Measurements from ENCODE around the gene TRIOBP. TPM values are rescaled to one million over a fixed set of nuclear protein-coding genes. Genes with fewer than 3 reads are reported as not detected.
A peak's percentile ranks its signal among the peaks of the same experiment; 100 is the strongest.

The TRIOBP gene
- total RNA-seq, 1 donor from 2014 or later: 40.6 TPM

DNA sequence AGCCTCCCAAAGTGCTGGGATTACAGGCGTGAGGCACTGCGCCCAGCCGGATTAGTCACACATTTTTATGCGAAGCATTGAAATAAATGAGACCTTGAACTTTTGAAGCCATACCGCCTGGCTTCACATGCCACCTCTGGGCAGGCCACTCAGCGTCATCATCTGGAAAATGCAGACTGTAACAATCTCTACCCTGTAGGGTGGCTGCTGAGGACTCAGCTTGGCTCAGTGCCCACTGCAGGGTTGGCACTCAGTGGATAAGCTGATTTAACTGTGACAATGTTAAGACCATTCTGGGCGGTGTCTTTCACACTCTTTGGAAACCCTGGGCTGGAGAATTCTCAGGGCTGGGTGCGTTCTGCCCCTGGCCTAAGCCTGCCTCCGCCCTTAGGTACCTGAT is 48.9 kb upstream of the TRIOBP start:
- peaks cover 6% of the 10 kb centered on the region for H3K36me3 ChIP-seq (ENCODE audit: insufficient read depth, low read length)
- no peak for TF ChIP-seq EZH2 (IDR thresholded peaks at IDR 0.05; ENCODE audit: insufficient read depth, low read length)
- TF ChIP-seq, protein P1, sequence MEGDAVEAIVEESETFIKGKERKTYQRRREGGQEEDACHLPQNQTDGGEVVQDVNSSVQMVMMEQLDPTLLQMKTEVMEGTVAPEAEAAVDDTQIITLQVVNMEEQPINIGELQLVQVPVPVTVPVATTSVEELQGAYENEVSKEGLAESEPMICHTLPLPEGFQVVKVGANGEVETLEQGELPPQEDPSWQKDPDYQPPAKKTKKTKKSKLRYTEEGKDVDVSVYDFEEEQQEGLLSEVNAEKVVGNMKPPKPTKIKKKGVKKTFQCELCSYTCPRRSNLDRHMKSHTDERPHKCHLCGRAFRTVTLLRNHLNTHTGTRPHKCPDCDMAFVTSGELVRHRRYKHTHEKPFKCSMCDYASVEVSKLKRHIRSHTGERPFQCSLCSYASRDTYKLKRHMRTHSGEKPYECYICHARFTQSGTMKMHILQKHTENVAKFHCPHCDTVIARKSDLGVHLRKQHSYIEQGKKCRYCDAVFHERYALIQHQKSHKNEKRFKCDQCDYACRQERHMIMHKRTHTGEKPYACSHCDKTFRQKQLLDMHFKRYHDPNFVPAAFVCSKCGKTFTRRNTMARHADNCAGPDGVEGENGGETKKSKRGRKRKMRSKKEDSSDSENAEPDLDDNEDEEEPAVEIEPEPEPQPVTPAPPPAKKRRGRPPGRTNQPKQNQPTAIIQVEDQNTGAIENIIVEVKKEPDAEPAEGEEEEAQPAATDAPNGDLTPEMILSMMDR (IDR thresholded peaks at IDR 0.05; ENCODE audit: insufficient read depth, low read depth, low read length): no peak
- no peaks in the 10 kb centered on the region for H3K27me3 ChIP-seq (ENCODE audit: insufficient read depth, low read length)
- no peaks in the 10 kb centered on the region for H3K9me3 ChIP-seq (ENCODE audit: insufficient read depth, low read depth, low read length)
- Mint-ChIP-seq H3K4me1 (ENCODE audit: low read depth, unreplicated experiment) (peaks cover 5% of the 10 kb centered on the region), H3K27me3 (ENCODE audit: low read depth, unreplicated experiment) (no peaks in the 10 kb centered on the region), H3K4me3 (ENCODE audit: unreplicated experiment) (no peak overlapping the region), H3K9me3 (ENCODE audit: unreplicated experiment) (no peaks in the 10 kb centered on the region), H3K36me3 (ENCODE audit: low read depth, unreplicated experiment) (peaks cover 17% of the 10 kb centered on the region), H3K27ac (ENCODE audit: unreplicated experiment) (no peak overlapping the region)
- no peak overlapping the region for H3K9ac ChIP-seq (ENCODE audit: low read length)
- no peak overlapping the region for H3K4me2 ChIP-seq (ENCODE audit: low read length)
- H3K4me3 ChIP-seq (ENCODE audit: insufficient read depth, low read depth, low read length): no peak overlapping the region
- no peak for FAIRE-seq
- peak; percentile 74 for DNase-seq (ENCODE audit: low read depth)
- peaks cover 6% of the 10 kb centered on the region for H4K20me1 ChIP-seq (ENCODE audit: insufficient read depth, low read length)
- H3K79me2 ChIP-seq (ENCODE audit: insufficient read depth, low read length): no peaks in the 10 kb centered on the region
- H2AFZ ChIP-seq (ENCODE audit: low read depth, low read length): no peak overlapping the region
- H3K27ac ChIP-seq (ENCODE audit: low read depth, low read length): no peak overlapping the region
- no peaks in the 10 kb centered on the region for H3K4me1 ChIP-seq (ENCODE audit: insufficient read depth, low read length)

DNA sequence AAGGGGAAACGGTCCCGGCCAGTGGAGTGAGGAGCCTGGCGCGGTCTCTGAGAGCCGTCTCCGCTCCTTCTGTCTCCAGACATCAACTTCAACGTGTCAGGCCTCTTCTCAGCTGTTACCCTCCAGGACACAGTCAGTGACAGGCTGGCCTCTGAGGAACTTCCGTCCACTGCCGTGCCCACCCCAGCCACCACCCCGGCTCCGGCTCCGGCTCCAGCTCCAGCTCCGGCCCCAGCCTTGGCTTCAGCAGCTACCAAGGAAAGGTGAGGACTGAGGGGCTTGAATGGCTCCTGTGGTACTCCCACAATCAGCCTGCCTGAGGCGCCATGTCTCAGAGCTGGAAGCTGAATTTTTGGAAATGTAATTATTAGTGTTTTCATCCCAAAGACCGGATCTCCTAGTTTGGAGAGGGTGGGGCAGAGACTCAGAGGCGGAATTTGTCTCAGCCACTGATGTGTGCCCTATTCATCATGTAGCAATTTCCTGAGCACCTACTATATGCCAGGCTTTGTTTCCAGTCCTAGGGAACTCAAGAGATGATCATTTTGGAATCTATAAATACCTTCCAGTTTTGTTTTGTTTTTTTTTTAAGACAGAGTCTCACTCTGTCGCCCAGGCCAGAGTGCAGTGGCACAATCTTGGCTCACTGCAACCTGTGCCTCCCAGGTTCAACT is 46.2 kb upstream of the TRIOBP start:
- Histone ChIP-seq H3K27ac (ENCODE audit: low read depth, low read length) (no peak overlapping the region), H3K4me2 (ENCODE audit: low read length) (no peak overlapping the region), H3K9ac (ENCODE audit: low read length) (no peak overlapping the region), H3K4me3 (ENCODE audit: insufficient read depth, low read depth, low read length) (no peak overlapping the region), H3K79me2 (ENCODE audit: insufficient read depth, low read length) (no peaks in the 10 kb centered on the region), H3K27me3 (ENCODE audit: insufficient read depth, low read length) (no peaks in the 10 kb centered on the region), H3K36me3 (ENCODE audit: insufficient read depth, low read length) (peaks cover 6% of the 10 kb centered on the region), H3K9me3 (ENCODE audit: insufficient read depth, low read depth, low read length) (no peaks in the 10 kb centered on the region), H4K20me1 (ENCODE audit: insufficient read depth, low read length) (no peaks in the 10 kb centered on the region), H2AFZ (ENCODE audit: low read depth, low read length) (no peak overlapping the region), H3K4me1 (ENCODE audit: insufficient read depth, low read length) (no peaks in the 10 kb centered on the region)
- DNase-seq (ENCODE audit: low read depth) (no peak), FAIRE-seq (no peak)
- Mint-ChIP-seq H3K27me3 (ENCODE audit: low read depth, unreplicated experiment) (no peaks in the 10 kb centered on the region), H3K36me3 (ENCODE audit: low read depth, unreplicated experiment) (peaks cover 14% of the 10 kb centered on the region), H3K9me3 (ENCODE audit: unreplicated experiment) (no peaks in the 10 kb centered on the region), H3K4me1 (ENCODE audit: low read depth, unreplicated experiment) (no peaks in the 10 kb centered on the region), H3K27ac (ENCODE audit: unreplicated experiment) (no peak overlapping the region), H3K4me3 (ENCODE audit: unreplicated experiment) (no peak overlapping the region)
- TF ChIP-seq, protein P1 (IDR thresholded peaks at IDR 0.05; ENCODE audit: insufficient read depth, low read depth, low read length): no peak
- no peak for TF ChIP-seq EZH2 (IDR thresholded peaks at IDR 0.05; ENCODE audit: insufficient read depth, low read length)

DNA sequence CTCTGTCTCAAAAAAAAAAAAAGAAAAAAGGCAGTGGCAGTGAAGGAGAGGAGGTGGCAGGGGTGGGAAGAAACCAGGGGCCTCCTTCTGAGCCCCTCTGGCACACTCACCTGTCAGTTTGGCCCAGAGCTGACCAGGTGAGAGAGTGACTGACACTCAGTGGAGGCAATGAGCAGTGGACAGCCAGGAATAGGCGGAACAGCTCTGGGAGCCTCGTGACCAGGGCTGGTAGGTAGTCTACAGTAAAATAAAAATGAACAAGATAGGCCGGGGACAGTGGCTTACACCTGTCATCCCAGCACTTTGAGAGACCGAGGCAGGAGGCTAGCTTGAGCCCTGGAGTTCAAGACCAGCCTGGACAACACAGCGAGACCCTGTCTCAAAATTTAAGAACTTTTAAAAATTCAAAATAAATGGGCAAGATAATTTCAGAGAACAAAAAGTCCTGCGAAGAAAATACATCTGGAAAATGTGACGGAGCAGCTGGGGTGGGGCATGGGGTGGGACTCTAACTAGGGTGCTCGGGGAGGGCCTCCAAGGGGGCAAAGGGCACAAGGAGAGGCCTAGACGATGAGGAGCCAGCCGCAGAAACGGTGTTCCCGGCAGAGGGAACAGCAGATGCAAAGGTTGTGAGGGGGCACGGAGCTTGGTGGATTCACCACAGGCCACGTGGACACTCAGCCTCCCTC is 42.1 kb upstream of the TRIOBP start:
- Histone ChIP-seq H4K20me1 (ENCODE audit: insufficient read depth, low read length) (peaks cover 7% of the 10 kb centered on the region), H3K9me3 (ENCODE audit: insufficient read depth, low read depth, low read length) (no peaks in the 10 kb centered on the region), H3K27ac (ENCODE audit: low read depth, low read length) (no peak overlapping the region), H2AFZ (ENCODE audit: low read depth, low read length) (no peak overlapping the region), H3K36me3 (ENCODE audit: insufficient read depth, low read length) (peaks cover 6% of the 10 kb centered on the region), H3K27me3 (ENCODE audit: insufficient read depth, low read length) (no peaks in the 10 kb centered on the region), H3K4me1 (ENCODE audit: insufficient read depth, low read length) (peaks cover 11% of the 10 kb centered on the region), H3K4me2 (ENCODE audit: low read length) (no peak overlapping the region), H3K79me2 (ENCODE audit: insufficient read depth, low read length) (peaks cover 7% of the 10 kb centered on the region), H3K4me3 (ENCODE audit: insufficient read depth, low read depth, low read length) (no peak overlapping the region), H3K9ac (ENCODE audit: low read length) (no peak overlapping the region)
- Mint-ChIP-seq H3K36me3 (ENCODE audit: low read depth, unreplicated experiment) (peaks cover 14% of the 10 kb centered on the region), H3K4me3 (ENCODE audit: unreplicated experiment) (no peak overlapping the region), H3K9me3 (ENCODE audit: unreplicated experiment) (no peaks in the 10 kb centered on the region), H3K27me3 (ENCODE audit: low read depth, unreplicated experiment) (no peaks in the 10 kb centered on the region), H3K4me1 (ENCODE audit: low read depth, unreplicated experiment) (peaks cover 2% of the 10 kb centered on the region), H3K27ac (ENCODE audit: unreplicated experiment) (no peak overlapping the region)
- FAIRE-seq (no peak), DNase-seq (ENCODE audit: low read depth) (no peak)
- TF ChIP-seq, protein P1 (IDR thresholded peaks at IDR 0.05; ENCODE audit: insufficient read depth, low read depth, low read length): no peak
- no peak for TF ChIP-seq EZH2 (IDR thresholded peaks at IDR 0.05; ENCODE audit: insufficient read depth, low read length)

Measured in astrocyte (in vitro differentiated cells and primary cell).